HL-60 (cell line): ENCODE results near the gene ALK.

Experiments
- GABPA ChIP-seq: IDR thresholded peaks from 2 replicates; pipeline ENCODE4 v1.6.1; 2012; ENCODE audit warnings: low read depth
- POLR2AphosphoS5 ChIP-seq: IDR thresholded peaks from 2 replicates; pipeline ENCODE4 v1.6.1; 2012; ENCODE audit warnings: low read depth
- SPI1 ChIP-seq: IDR thresholded peaks from 2 replicates; pipeline ENCODE4 v1.6.1; 2012; ENCODE audit warnings: low read depth, mild to moderate bottlenecking, borderline replicate concordance
- TF ChIP-seq, protein P1 (sequence below): IDR thresholded peaks from one replicate; pipeline ENCODE4 v1.5.1; 2011; ENCODE audit warnings: low read length, control low read depth, inconsistent platforms; ENCODE audit not compliant: insufficient read depth
- TF ChIP-seq, protein P2 (sequence below): IDR thresholded peaks from 2 replicates; pipeline ENCODE4 v1.6.1; 2012; ENCODE audit warnings: low read depth; ENCODE audit not compliant: insufficient replicate concordance

DNA sequence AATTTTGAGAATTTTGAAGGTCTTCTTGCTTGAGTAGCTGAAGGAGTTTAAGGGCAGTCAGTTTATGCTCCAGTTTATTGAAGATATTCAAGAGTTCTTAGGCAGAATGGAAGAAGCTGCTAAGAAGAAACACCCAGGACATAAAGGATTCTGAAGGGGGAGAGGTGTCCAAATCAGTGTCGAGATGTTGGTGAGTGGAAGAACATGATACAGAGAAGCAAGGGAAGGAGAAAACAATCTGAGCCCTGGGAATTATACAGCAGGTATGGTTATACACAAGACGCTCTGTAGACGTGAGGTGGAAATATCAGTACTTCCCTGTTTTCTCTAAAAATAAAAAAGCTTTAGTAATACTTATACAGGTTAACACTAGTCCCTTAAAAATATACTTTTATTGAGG lies 746.0 kb downstream of the ALK start:
- TF ChIP-seq, protein P1, sequence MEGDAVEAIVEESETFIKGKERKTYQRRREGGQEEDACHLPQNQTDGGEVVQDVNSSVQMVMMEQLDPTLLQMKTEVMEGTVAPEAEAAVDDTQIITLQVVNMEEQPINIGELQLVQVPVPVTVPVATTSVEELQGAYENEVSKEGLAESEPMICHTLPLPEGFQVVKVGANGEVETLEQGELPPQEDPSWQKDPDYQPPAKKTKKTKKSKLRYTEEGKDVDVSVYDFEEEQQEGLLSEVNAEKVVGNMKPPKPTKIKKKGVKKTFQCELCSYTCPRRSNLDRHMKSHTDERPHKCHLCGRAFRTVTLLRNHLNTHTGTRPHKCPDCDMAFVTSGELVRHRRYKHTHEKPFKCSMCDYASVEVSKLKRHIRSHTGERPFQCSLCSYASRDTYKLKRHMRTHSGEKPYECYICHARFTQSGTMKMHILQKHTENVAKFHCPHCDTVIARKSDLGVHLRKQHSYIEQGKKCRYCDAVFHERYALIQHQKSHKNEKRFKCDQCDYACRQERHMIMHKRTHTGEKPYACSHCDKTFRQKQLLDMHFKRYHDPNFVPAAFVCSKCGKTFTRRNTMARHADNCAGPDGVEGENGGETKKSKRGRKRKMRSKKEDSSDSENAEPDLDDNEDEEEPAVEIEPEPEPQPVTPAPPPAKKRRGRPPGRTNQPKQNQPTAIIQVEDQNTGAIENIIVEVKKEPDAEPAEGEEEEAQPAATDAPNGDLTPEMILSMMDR: no peak
- TF ChIP-seq, protein P2, sequence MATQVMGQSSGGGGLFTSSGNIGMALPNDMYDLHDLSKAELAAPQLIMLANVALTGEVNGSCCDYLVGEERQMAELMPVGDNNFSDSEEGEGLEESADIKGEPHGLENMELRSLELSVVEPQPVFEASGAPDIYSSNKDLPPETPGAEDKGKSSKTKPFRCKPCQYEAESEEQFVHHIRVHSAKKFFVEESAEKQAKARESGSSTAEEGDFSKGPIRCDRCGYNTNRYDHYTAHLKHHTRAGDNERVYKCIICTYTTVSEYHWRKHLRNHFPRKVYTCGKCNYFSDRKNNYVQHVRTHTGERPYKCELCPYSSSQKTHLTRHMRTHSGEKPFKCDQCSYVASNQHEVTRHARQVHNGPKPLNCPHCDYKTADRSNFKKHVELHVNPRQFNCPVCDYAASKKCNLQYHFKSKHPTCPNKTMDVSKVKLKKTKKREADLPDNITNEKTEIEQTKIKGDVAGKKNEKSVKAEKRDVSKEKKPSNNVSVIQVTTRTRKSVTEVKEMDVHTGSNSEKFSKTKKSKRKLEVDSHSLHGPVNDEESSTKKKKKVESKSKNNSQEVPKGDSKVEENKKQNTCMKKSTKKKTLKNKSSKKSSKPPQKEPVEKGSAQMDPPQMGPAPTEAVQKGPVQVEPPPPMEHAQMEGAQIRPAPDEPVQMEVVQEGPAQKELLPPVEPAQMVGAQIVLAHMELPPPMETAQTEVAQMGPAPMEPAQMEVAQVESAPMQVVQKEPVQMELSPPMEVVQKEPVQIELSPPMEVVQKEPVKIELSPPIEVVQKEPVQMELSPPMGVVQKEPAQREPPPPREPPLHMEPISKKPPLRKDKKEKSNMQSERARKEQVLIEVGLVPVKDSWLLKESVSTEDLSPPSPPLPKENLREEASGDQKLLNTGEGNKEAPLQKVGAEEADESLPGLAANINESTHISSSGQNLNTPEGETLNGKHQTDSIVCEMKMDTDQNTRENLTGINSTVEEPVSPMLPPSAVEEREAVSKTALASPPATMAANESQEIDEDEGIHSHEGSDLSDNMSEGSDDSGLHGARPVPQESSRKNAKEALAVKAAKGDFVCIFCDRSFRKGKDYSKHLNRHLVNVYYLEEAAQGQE: no peak
- no peak for TF ChIP-seq POLR2AphosphoS5
- TF ChIP-seq GABPA: no peak
- no peak for TF ChIP-seq SPI1
